Retina (tissue), 1 donor: ENCODE measurements around the gene BCL6.

Experiments used
- DNase-seq: peaks from one replicate; pipeline ENCODE4 v3.0.0-alpha.2; 2016

Gene BCL6

DNA sequence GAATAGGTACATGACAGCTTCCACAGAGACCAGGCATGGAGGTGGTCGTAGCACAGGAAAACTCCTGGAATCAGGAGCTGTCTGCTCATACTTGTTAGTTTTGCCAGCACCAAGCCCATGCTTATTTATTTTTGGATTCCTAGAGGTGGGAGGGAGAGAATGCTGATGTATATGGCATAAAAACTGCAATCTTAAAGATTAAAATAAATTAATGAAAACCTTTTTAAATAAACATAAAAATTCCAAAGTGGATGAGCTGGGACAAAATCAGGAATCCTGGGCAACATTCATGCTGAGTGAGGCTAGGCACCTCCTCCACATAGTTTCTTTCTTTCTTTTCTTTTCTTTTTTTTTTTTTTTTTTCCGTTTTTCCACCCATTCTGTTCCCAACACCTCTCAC, 14.3 kb upstream of the BCL6 start:
- DNase-seq = no peak

DNA sequence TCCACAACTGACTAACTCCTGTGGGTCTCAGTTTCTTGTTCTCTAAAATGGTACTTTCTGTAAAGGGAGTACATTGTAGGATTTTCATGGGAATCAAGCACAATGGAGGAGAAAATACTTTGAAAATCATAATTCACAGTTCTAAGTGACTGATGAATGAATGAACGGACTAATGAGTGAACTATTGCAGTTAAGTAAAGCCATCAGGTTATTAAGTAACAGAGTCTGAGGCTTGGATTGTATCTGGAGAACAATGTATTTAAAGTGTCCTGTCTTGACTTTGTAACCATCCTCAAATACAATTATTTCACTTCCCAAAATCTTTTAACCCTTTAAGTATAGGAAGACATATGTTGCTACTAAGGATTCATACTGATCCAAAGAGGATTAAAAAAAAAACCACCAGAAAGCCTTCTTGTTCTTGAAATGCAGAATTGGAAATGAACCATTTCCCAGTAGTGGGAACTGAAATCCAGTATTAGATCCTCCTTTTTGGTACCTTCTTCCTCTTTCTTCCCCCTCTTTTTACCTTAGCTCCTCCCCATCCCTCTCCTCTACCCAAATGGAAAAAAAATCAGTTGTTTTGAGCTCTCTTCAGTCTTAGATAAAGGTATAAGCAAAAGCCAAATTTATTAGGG, 13.2 kb upstream of the BCL6 start:
- no peak for DNase-seq

DNA sequence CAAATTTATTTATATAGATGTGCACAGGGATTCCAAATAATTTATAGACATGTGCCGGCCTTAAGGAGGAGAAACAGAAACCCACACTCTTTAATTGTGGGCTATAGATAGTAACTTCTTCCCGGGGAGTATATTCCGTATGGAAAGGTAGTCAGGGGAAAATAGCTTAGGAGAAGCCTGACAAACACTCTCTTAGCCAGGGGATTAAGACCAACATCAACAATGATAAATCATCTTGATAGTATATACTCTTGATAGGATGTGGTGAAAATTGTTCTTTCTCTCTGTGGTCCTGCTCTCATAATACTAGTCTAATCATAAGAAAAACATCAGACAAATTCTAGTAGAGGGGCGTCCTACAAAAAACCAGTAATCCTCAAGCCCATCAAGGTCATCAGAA, 8.2 kb upstream of the BCL6 start:
- no peak for DNase-seq

DNA sequence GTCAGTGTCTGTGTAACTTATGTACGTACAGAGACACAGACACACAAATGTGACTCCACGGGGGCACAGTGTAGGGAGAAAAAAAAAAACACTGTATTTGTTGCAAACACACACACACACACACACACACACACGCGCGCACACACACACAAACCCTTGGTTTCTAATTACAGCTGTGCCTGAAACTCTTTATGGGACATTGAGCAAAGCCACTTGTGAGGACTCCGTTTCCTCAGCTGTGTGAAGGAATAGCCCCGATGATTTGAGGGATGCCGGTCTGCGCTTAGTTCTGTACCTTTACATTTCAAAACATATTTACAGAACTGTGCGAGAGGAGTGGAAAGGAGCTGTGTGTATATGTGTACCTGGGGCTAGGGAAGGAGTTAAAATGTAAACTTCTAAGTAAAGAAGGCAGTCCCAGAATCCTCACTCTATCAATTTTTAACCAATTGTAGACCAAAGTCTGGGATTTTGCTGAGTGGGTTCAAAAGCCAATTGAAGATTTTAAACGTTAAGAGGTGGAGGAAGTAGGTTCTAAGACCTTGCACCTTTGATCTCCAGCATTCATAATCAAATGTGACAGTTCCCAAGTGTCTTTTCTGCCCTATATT, 5.3 kb upstream of the BCL6 start:
- DNase-seq = peak; percentile 46

DNA sequence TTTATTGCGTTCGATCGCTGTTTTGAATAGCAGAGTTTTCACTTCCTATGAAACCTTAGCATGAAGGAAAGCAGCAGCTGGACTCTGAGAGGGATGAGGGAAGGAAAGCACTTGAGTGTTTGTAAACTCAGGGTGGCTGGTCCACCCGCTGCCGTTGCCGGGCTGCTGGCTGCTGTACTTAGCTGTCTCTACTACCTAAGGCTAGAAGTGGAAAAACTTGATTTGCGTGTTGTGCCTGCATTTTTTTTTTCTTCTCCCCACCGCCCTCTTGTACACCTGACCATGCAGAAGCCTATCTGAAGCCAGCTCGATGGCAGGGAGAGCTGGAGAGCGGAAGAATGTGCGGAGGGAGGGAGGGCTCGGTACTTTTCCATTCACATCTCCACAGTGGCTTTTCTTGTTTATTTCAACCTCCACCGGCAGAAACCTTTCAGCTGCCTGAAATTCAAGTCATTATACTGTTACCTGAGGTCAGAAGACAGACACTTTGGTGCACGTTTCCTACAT, 4.8 kb upstream of the BCL6 start:
- DNase-seq = no peak

DNA sequence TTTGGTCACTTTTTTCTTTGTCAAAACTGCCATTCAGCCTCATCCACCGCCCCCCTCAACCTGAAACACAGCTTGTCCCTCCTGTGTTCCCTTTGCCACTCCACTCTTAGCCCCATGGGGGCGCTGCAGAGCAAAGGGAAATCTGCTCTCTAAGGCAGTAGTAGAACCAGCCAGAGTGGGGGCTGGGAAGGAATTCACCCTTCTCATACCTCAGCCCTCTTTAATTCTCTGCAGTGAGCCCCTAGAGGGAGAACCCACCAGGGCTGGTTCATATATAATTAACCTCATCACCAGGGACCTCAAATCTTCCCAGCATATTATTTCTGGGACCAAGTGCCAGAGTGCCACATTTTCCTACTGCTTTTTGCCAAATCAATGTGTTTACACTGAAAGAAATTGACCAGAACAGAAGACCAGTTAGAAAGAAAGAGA, 2.8 kb upstream of the BCL6 start:
- DNase-seq = peak; percentile 84

DNA sequence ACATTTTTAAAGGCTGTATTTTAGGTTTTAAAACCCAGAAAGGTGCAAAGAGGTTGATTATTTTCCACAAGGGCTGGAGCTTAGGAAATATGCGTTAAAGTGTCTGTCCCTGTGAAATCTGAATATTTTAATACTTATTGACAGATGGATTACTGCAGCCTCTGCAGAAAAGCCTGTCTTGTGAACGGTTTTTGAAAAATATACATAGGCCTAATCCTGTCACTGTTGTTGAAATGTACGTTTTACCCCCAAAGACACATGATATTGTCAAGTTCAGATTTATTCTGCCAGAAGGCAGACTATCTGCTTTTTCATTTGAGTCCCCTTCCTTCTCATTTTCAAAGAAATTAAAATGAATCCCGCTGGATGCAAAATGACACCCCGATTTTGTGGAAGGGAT, 2.2 kb upstream of the BCL6 start:
- no peak for DNase-seq

DNA sequence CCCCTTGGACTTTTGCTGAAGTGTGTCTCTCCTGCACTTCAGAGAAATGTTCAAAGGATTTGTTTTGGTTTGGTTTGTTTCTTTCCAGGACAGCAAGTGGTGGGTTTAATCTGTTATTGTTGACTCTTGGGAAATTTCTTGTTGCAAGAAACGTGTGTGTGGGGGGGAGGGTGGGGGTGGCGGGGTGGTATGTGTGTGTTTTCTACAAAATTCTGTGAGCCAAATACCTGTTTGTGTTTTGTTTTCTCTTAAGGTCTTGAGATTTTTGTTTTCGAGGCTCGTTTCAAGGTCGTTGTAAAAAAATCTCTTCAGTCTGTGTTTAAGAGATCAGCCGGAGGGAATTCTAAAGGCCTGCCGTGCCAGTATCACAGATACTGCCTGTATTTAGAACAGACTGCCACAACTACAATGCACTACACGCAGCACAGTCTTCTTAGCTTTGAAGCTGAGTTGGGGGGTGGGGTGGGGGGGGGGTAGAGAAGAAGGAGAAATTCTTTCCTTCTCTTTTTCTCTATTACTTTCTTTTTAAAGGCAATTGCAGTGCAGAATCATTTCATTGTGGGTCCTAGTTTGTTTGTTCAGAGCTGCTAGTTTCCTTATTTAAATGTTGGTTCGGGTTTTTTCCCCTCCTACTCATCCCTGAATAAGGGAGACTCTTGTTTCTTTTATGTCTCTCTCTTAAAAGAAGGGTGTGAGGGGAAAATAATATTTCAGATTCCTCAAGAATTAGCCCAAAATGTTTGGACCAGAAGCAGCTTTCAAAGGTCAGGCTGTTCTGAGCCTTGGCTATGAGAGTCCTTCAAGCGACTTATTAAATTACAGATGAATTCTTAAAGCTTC, 1.4 kb upstream of the BCL6 start:
- DNase-seq = peak; percentile 29

DNA sequence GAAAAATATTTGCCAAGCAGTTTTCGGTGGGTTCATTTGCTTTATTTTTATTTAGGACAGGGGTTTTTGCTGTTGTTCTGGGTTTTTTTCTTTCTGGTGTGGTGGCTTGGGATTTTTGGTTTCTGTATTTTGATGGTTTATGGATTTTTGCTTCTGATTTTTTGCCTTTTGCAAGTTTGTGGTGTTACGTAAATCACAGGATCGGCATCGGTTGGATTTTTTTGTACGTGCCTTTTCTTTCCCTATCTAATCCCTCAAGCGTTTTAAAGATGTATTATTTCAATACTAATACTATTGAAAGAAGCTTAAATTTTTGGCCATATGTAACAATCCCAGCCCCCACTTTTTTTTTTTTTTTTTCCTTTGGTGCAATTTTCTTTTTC, 782 bp upstream of the BCL6 start:
- no peak for DNase-seq

DNA sequence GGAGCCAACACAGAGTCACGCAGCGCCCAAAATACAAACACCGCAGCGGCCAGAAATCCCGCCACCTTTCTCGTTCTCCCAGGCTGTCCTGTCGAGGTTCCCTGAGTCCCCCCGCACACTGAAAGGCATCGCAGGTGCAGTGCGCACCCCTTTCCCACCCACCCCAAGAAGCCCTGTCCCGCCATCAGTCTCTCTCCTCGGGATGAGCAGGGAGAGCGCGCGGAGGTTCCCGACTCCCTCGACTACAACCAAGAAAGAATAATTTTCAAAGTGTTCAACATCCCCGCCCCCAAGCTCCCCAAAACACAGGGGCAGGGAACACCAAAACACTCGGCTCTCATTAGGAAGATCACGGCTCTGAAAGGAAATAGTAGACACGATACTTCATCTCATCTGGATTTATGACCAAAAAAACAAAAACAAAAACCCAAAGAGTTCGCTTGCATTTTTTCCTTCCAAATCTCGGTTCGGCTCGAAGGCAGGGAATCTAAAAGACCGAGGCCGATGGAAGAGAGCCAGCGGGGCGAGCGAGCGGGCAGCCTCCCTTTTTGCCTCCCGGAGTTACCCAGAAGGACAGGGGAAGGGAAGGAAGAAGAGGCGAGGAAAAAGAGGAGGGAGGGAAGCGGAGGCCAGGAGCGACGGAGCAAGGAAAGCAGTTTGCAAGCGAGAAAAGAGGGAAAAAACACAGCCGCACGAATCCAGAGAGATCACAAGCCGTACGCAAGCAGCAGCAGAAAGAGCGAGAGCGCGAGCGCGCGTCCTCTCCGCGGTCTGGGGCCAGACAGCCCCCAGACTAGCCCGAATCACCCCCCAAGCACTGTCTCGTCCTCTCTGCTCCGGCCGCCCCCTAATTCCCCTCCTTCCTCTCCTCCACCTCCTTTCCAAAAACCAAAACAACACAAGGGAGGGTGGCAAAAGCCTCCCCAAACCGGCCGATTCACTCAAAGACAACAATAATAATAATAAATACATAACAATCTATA, 808 bp downstream of the BCL6 start:
- peak; percentile 88 for DNase-seq

DNA sequence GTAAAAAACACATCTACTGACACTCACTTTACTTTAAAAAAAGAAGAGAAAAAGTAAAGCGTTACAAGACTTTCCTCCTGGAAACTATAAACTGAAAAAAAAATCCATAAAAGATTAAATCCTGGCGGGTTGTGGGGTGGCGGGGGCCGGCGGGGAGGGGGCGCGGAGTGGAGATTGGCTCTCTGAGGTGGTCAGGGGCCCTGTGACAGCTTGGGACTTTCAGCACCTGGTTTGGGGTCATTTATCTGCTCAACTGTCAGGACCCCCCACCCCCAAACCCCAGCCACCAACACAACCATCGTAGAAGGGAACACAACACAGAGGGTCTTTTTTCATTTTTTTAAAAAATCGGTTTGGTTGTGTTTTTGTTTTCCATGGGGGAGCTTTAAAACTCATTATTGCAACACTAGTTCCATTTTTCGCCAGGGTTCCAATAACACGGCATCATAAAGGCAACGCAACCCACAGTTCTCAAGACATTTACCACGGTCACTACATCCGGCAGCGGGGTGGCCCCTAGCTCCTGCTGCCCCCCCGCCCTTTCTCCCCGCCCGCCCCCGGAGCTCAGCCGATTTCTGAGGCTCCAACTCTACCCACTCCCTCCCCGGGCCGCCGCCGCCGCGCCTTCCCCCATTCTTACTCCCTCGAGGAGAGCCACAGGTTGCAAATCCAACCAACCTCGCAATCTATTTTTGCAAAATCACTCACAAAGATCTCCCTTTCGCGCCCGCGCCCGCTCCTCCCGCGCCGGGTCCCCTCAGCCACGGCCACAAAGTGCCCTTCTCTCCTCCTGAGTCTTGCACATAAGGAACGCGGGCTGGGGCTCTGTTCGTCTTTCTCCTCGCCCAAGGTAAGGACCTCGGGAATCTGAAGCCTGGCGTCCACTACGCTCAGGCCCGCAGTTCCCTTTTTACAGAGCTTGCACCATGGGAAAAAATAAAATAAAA, 1.8 kb downstream of the BCL6 start:
- peak; percentile 80 for DNase-seq

DNA sequence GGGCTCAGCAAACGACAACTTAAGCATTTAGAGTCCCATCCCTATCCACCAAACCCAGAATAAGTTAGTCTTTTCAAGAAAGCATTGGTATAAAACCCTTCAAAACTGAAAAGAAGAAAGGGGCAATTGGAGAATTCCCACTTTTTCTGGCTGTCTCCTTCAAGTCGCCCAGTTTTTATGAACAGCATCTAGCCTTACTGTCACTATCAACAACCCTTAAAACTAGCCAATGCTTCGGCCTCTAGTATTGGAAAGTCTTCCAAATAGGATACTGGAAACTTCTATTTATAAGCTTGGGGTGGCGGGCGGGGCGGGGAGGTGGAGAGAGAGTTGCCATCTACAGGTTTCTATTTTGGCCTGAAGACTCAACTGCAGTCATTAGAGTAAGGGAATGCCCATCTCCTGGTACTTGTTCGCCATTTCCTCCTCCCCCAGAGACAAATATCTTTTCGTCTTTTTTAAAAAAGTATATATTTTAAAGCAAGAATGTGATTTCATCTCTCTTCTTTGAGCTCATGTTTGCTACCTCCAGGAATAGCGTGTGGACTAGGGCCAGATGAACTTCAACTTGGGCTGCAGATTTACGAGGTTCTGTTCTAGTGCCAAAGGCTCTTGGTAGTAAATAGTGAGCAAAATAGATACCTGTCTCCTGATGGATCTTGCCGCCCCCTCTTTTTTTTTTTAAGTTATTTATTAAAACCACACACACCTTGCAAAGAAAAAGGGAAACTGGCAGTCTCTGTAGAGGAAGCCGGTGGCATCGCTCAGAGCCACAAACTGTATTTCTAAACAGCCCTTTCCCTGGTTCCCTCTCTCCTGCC, 2.7 kb downstream of the BCL6 start:
- no peak for DNase-seq

DNA sequence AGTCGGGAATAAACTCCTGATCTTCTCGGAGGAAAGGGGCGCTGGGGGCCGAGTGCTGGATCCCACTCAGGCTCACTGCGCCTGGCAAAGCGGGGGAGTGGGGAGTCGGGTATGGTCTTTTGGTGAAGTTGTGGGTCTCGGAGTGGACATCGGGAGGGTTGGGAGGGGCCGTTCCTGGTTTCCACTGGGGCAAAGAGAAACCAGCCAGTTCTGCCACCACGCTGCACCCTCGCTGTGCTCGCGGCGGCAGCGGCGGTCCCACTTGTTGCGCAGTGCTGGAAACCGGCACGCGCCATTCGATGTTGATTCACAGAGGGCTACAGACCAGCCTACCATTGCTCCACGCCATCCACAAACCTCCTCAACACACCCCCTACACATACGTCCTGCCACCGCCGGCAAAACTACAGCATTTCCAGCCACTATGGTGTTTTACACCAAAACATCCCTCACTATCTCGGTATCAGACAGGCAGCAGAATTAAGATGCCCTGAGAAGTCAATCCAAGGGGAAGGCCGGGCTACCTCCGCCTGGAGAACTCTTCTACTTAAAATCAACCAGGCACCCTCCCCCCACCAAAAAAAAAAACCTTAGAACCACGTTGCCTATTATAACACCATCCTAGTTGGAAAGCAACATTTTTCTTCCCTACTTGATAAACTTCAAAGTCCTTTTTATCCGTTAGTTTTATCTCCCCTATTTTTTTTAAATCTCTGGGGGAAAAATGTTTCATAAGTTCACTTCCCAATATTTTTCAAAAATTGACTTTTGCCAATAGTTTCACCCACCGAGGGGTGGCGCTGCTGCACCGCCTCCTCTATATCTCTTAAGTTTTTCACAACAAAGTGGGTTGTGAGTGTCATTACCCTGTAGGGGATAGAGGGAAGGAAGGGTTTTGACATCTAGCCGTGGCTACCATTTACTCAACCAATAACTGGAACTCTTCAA, 3.6 kb downstream of the BCL6 start:
- peak; percentile 68 for DNase-seq

DNA sequence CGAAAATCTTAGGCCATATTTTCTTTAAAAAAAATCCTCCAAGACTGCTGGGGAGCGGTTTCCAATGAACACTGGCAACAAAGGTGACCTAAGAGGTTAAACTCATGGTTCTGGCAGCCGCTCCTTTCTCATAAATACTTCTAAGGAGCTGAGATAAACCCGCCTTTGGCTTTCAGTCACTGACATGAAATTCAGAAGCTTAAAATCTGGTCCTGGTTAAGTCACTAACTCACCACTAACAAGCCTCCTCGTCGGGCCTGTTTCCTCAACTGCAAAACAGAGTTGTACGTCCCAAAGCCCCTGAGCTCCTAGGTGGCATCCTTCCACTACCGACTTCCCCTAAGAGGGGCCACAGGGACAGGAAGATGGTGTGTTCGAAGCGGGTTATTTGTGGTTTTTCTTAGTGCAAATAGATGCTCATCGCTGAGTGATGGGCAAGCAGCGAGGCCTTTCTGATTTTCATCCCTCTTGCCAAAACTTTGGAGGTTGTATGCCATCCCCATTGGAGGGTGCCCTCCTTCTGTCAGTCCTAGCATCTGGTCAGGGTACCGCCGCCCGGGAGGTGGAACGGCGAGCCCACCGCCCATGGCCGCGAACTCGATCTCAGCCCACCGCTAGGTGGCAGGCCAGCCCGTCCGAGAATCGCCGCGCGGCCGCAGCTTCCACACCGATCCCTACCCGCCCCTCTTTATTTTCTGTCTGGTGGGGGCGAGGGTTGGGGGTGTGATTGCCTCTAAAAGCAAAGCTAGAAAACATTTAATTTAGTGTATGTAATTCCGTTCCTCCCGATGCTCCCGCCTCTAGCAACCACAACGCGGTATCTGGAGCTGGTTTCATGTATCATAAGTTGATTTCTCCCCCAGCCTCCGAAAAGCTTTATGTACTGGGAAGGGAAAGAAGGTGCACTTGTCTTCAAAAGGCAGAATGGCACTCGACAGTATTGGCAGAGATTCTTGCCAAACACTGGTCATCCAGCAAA, 4.6 kb downstream of the BCL6 start:
- peak; percentile 93 for DNase-seq

DNA sequence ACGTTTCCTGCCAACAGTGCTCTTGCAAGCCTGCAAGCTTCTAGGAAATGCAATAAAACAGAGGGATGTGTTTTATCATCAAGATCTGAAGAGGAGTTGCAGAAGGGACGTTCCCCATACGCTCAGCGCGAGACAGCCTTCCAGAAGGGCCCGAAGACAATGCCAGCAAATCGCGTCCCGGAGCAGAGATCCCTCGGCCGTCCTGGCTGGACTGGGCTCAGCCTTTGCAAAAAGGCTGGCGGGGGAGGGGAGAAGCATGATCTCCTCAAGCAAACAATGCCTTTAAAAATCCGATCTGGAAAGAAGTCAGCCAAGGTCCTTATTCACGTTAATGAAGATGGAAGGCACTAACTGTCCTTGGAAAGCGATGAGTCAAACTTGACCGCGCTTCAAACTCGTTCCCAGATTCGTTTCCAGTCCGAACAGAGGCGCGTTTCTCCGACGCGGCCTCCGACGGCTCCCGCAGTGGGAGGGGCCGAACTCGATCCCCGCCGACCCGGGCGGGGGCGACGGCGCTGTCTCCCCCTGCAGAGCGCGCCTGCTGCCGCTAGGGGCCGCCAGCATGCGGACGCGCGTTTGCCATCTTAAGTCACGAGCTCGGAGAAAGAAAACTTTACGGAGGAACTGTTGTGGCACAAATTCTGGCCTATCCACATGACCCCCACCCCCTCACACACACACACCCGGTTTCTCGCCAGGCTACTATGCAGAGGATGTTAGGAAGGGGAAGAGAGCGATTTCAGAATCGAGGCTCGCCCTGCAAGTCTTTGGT, 5.5 kb downstream of the BCL6 start:
- peak; percentile 99 for DNase-seq

DNA sequence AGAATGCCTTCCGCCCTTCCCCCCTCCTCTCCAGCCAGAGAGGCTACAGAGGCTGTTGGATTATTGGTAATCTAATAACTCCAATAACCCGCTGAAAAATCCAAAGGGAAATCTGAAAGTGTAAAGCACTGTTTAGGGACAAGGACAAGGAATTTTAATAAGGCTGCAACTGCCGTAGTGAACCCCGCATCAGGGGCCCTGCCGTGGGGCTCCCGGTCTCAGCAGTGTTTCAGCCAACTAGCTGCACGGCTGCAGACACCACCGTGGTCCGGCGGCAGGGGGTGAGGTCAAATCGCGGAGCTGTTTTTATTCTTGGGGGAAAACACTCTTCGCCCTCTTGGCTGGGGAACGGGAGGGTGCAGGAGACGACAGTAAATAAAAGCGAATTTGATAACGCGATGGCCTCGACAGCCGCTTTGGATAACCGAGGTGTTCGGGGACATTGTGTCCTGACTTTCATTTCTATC, 6.1 kb downstream of the BCL6 start:
- peak; percentile 92 for DNase-seq
